K562 (cell line): ENCODE data around the gene MED17.

Source experiments
- ELF1 ChIP-seq: fragments of 200-800 bp; sonication (Bioruptor generic); IDR thresholded peaks from 2 replicates; pipeline ENCODE4 v1.6.1; 2016; ENCODE audit warnings: missing genetic modification characterization, missing compliant biosample characterization
- HDAC2 ChIP-seq: fragments of 450-650 bp; IDR thresholded peaks from 2 replicates; pipeline ENCODE4 v1.6.1; 2016; ENCODE audit warnings: mild to moderate bottlenecking
- NR1H2 ChIP-seq: sonication (generic); formaldehyde crosslinking; IDR thresholded peaks from 2 replicates; pipeline ENCODE4 v1.4.0; 2020; ENCODE audit warnings: mild to moderate bottlenecking, missing genetic modification reagents
- POLR2AphosphoS5 ChIP-seq: IDR thresholded peaks from 2 replicates; pipeline ENCODE4 v1.6.1; 2011; ENCODE audit warnings: mild to moderate bottlenecking, low read depth, low read length, moderate library complexity; ENCODE audit not compliant: control insufficient read depth, insufficient read depth
- ZNF232 ChIP-seq: sonication (generic); formaldehyde crosslinking; IDR thresholded peaks from 2 replicates; pipeline ENCODE4 v1.8.0; 2022; ENCODE audit warnings: mild to moderate bottlenecking, missing genetic modification reagents
- ZNF644 ChIP-seq: fragments of 200-800 bp; sonication (Bioruptor generic); IDR thresholded peaks from 2 replicates; pipeline ENCODE4 v1.6.1; 2016; ENCODE audit warnings: low read depth, missing genetic modification characterization, missing compliant biosample characterization
- TF ChIP-seq, protein P1 (sequence below), 2 experiments: IDR thresholded peaks; 2 replicates each; pipeline ENCODE4 v1.6.1; 2011; ENCODE audit warnings: borderline replicate concordance in 1 of 2, control low read depth in 1 of 2, low read depth in 1 of 2, low read length in 1 of 2, mild to moderate bottlenecking in 1 of 2, mixed read lengths in 1 of 2, moderate library complexity in 1 of 2; ENCODE audit not compliant: insufficient read depth in 1 of 2, insufficient read length in 1 of 2, poor library complexity in 1 of 2, severe bottlenecking in 1 of 2; ENCODE audit errors: extremely low read depth in 1 of 2
- TF ChIP-seq, protein P2 (sequence below): fragments of 250-450 bp; sonication (Bioruptor Pico); IDR thresholded peaks from 2 replicates; pipeline ENCODE4 v1.4.0; 2020; ENCODE audit warnings: mild to moderate bottlenecking, moderate library complexity
- TF ChIP-seq, protein P3 (sequence below): sonication (generic); formaldehyde crosslinking; IDR thresholded peaks from 2 replicates; pipeline ENCODE4 v1.8.1; 2022; ENCODE audit warnings: missing genetic modification reagents

DNA sequence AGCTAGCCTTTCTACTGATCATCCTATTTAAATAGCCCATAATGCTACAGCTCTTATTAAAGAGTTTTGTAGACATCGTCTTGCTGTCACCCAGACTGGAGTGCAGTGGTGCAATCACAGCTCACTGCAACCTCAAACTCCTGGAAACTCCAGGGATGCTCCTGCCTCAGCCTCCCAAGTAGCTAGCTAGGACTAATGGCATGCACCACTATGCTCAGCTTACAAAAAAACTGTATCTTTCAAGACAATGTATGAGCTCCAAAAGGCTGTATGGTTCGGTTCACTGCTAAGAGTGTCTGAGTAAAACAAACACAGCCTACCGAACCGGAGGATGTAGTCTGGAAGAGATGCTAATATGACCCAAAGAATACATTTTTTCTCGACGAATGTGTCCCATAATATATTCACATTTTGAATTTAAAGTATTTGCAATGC, 45.4 kb upstream of the MED17 start:
- TF ChIP-seq, protein P1, sequence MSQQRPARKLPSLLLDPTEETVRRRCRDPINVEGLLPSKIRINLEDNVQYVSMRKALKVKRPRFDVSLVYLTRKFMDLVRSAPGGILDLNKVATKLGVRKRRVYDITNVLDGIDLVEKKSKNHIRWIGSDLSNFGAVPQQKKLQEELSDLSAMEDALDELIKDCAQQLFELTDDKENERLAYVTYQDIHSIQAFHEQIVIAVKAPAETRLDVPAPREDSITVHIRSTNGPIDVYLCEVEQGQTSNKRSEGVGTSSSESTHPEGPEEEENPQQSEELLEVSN (IDR thresholded peaks at IDR 0.05; ENCODE audit: borderline replicate concordance in 1 of 2, extremely low read depth in 1 of 2, insufficient read depth in 1 of 2, insufficient read length in 1 of 2, low read depth in 1 of 2, low read length in 1 of 2, poor library complexity in 1 of 2, severe bottlenecking in 1 of 2), result no peak
- TF ChIP-seq ZNF232 (CRISPR knock-in tag), result no peak
- TF ChIP-seq NR1H2 (CRISPR knock-in tag), result no peak
- no peak for TF ChIP-seq POLR2AphosphoS5
- TF ChIP-seq, protein P2, sequence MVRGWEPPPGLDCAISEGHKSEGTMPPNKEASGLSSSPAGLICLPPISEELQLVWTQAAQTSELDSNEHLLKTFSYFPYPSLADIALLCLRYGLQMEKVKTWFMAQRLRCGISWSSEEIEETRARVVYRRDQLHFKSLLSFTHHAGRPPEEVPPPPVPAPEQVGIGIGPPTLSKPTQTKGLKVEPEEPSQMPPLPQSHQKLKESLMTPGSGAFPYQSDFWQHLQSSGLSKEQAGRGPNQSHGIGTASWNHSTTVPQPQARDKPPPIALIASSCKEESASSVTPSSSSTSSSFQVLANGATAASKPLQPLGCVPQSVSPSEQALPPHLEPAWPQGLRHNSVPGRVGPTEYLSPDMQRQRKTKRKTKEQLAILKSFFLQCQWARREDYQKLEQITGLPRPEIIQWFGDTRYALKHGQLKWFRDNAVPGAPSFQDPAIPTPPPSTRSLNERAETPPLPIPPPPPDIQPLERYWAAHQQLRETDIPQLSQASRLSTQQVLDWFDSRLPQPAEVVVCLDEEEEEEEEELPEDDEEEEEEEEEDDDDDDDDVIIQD (CRISPR knock-in tag), result no peak
- TF ChIP-seq ZNF644 (tag), result no peak
- TF ChIP-seq HDAC2, result no peak
- no peak for TF ChIP-seq ELF1
- TF ChIP-seq, protein P3, sequence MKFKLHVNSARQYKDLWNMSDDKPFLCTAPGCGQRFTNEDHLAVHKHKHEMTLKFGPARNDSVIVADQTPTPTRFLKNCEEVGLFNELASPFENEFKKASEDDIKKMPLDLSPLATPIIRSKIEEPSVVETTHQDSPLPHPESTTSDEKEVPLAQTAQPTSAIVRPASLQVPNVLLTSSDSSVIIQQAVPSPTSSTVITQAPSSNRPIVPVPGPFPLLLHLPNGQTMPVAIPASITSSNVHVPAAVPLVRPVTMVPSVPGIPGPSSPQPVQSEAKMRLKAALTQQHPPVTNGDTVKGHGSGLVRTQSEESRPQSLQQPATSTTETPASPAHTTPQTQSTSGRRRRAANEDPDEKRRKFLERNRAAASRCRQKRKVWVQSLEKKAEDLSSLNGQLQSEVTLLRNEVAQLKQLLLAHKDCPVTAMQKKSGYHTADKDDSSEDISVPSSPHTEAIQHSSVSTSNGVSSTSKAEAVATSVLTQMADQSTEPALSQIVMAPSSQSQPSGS (CRISPR knock-in tag), result no peak
